GM18511 (cell line): Measurements from ENCODE around the gene SLC39A5.

Experiments
- ATAC-seq: cut with Tn5 transposase; IDR thresholded peaks from one replicate; pipeline ENCODE4 v1.9.1; 2021; ENCODE audit warnings: mild to moderate bottlenecking, moderate library complexity; ENCODE audit not compliant: unreplicated experiment

The SLC39A5 gene

GRCh38 chr12:56212361-56212760 lies 17.5 kb upstream of the SLC39A5 start:
- no peak for ATAC-seq

- ATAC-seq: no peak
These were observed 16.0 kb upstream of the SLC39A5 start for GRCh38 chr12:56213878-56214277.

- no peak for ATAC-seq
These were observed 13.4 kb upstream of the SLC39A5 start for GRCh38 chr12:56216461-56216860.

GRCh38 chr12:56219840-56220239 lies 10.0 kb upstream of the SLC39A5 start:
- ATAC-seq: no peak

- no peak for ATAC-seq
These were observed 9.1 kb upstream of the SLC39A5 start for GRCh38 chr12:56220611-56221231.

DNA sequence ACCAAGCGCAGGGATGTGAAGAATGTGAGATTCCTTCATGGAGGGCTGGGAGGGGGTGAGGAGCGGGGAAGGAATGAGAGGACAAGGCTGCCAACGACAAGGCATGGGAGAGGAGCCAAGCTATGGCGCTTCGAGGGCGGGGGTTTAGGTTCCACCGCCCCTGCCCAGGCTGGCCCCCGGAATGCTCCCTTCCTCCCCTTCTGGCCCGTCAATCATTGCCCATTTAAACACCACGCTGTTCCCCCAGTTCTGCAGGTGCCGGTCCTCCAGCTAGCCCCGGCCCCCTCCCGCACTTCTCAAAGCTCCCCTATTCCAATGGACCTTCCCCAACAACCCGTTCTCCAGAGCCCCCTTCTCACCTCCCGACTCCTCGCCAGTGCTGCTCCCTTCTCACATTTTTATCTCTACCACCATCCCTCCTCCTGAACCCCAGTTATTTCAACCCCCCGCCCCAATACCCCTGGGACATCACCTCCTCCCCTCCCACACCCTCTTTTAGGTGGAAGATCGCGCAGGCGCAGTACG lies 8.6 kb upstream of the SLC39A5 start:
- peak; percentile 32 for ATAC-seq

DNA sequence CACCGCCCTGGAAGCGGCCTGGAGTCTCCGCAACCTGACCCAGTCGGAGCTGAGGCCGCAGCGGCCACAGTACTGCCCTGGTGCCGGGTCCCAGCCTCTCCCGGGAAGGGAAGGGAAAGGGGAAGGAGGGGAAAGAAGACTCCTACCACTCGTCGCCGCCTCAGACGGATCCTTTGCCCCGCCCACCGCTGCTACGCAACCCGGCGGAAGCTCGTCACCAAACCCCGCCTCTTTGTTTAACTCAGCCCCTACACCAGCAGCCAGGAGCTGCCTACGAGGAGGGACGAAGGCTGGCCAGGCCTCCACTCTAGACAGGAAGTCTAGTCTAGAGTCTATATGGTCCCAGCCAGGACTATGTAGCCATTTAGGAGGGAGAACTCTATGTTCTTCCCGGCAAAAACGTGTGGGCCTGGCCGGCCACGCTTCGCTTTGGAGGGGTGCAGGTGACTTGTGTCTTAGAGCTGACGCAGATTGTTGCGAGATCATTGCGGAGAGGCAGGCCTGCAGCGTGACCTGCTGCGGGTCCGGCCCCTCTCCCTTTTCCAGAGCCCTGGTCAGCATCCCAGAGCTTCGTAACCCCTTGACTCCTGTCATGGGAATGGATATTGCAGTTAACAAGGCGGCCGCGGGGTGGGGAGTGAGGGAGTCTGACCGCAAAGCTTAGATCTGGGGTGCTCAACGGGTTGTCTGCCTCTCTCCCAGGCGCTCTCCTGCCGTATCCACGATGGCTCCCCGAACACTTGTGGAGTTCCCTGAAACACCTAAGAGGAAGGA lies 7.9 kb upstream of the SLC39A5 start, which contains the start of gene RNF41:
TSS of gene RNF41 (minus strand) at position 166 of the 774 bp plus-strand sequence. CDS start 7,875 bp downstream, outside the sequence.
- ATAC-seq: peak; percentile 85

GRCh38 chr12:56222531-56222895 lies 7.3 kb upstream of the SLC39A5 start:
- ATAC-seq: no peak

- ATAC-seq: no peak
These were observed 6.2 kb upstream of the SLC39A5 start for GRCh38 chr12:56223571-56224101.

DNA sequence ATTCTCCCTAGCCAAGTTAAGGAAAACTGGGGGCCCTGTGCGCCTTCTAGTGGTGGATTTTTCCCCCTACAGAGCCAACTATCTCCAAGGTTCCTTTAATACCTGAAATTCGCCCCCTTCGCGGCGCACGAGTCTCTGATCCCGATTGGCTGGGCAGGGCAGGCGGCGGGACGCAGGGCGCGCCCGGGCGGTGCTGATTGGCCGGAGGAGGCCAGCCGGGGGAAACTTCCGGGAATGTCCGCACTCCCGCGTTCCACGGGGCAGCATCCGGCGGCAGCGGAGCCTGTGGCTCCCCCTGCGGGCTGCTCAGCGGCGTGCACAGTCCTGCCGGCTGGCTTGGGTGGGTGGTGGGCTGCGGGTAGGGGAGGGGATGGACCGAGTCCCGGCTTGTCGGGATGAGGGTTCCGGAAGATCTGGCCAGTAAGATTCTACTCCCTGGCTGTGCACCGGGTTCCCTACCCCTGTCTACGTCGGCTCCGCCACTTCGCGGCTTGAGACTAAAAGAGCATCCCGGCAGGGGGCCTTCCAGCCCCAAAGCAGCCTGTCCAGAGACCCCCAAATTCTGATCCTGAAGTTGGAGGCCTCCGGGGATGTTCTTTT lies 5.6 kb upstream of the SLC39A5 start, which contains the start of gene NABP2:
TSS of gene NABP2 (plus strand) at position 241 of the 600 bp plus-strand sequence. CDS start 515 bp downstream, outside the sequence.
- ATAC-seq: peak; percentile 75

- ATAC-seq: no peak
These were observed 4.9 kb upstream of the SLC39A5 start for GRCh38 chr12:56224954-56225353.

- ATAC-seq: no peak
These were observed 769 bp upstream of the SLC39A5 start for GRCh38 chr12:56229082-56229481.

GRCh38 chr12:56230432-56231183 lies 757 bp downstream of the SLC39A5 start:
- ATAC-seq: no peak

GRCh38 chr12:56231184-56231582 lies 1.3 kb downstream of the SLC39A5 start:
- no peak for ATAC-seq

DNA sequence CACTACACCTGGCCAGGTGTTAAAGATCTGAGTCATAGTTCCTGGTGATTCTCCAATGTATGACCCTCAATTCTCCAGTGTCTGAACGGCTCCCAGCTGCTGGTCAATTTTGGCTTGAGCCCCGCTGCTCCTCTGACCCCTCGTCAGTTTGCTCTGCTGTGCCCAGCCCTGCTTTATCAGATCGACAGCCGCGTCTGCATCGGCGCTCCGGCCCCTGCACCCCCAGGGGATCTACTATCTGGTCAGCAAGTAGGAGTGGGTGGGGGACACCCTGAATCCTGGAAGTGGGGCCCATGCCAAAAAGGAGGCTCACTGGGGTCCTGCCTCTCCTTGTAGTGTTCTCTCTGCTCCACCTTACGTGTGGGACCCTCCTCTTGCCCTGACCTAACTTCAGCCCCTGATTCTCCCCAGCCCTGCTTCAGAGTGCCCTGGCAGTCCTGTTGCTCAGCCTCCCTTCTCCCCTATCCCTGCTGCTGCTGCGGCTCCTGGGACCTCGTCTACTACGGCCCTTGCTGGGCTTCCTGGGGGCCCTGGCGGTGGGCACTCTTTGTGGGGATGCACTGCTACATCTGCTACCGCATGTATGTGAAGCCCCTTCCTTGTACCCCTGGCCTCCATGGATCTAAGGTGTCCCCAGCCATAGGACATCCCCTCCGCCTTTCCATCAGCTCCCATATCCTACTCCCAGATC lies 5.0 kb downstream of the SLC39A5 start:
- no peak for ATAC-seq

DNA sequence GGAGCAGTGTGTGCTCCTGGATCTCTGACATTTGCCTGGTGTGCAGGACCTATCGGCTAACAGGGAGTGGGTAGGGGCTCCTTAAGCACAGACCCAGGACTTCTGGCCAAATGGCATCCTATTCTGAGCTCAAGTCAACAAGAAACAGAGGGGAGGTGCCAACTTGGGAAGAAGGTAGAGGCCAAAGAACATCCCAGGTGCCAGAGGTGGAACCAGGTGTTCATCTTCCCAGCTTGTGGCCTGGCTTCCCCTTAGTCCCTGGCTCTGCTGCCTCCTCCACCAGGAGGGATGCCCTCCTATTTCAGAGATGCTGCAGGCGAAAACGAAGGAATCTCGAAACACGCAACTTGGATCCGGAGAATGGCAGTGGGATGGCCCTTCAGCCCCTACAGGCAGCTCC lies 6.2 kb downstream of the SLC39A5 start:
- ATAC-seq: no peak

DNA sequence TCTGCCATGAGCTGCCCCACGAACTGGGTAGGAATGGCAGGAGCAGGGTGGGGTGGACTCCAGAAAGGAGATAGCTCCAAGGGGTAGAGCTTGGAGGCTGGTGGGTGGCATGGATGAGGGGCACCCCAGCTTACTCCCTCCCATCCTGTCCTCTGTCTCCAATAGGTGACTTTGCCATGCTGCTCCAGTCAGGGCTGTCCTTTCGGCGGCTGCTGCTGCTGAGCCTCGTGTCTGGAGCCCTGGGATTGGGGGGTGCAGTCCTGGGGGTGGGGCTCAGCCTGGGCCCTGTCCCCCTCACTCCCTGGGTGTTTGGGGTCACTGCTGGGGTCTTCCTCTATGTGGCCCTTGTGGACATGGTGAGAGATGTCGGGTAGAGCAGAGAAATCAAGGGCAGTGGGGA lies 7.1 kb downstream of the SLC39A5 start:
- no peak for ATAC-seq

DNA sequence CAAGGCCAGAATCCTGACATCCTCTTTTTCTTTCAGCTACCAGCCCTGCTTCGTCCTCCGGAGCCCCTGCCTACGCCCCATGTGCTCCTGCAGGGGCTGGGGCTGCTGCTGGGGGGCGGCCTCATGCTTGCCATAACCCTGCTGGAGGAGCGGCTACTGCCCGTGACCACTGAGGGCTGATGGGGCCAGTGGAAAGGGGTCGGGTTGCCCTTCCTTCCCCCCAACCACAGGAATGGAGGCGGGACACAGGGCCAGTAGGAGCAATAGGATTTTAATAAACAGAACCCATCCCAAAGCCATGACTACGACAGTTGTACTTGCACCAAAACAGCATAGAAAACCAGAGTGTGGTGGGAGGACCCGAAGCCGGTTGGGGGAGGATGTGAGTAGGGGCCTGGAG lies 7.7 kb downstream of the SLC39A5 start:
- ATAC-seq: no peak

DNA sequence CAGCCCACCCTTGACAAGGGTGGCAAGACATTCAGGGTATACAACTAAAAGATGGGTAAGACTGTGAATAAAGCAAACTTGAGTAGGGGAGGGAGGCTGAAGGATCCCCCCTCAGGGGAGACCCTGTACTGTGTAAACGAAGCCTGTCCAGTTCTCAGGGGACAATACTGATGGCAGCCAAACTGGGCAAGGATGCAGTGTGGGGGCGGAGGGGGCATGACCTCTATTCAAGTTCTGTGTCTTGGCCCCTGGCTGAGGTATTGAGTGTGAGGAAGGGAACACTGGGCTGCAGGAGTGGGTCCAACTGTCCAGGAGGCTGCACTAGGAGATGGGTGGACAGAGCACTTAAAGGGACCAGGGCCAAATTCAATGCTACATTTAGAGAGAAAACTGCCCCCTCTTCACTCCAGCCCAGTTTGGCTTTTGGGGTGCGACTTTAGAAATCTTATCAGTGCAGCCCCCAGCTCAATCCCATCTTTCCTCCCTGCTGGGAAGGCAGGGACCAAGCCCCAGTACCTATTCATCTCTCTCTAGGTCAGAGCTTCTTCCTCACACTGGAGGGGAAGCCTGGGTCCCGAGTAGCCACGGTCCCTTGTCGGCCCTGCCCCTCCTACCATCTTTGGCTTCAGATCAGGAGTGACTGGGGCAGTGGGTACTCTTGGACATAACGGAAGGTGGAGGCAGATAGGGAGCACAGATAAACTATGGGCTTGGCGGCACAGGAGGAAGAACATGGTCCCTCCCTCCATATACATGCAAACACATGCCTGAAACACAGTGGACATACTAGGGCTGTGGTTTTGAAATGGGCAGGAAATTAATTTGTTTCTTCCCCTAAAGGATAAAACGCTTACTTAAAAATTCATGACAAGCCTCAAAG lies 11.8 kb downstream of the SLC39A5 start:
- no peak for ATAC-seq
